ENCODE data around the gene HELZ. TPM values are rescaled to one million over a fixed set of nuclear protein-coding genes. Genes with fewer than 3 reads are reported as not detected.
A peak's percentile ranks its signal among the peaks of the same experiment; 100 is the strongest.
"Not testable (repeated sequence)": the region's sequence is repeated elsewhere in the genome, so short reads cannot be mapped to it uniquely, and the experiment has no call there.

Gene HELZ
- total RNA-seq, 1 donor from 2014 or later = 19.9 TPM

- ATAC-seq = no peak
Observed at GRCh38 chr17:67262435-67263117, 17.6 kb upstream of the HELZ start.

DNA sequence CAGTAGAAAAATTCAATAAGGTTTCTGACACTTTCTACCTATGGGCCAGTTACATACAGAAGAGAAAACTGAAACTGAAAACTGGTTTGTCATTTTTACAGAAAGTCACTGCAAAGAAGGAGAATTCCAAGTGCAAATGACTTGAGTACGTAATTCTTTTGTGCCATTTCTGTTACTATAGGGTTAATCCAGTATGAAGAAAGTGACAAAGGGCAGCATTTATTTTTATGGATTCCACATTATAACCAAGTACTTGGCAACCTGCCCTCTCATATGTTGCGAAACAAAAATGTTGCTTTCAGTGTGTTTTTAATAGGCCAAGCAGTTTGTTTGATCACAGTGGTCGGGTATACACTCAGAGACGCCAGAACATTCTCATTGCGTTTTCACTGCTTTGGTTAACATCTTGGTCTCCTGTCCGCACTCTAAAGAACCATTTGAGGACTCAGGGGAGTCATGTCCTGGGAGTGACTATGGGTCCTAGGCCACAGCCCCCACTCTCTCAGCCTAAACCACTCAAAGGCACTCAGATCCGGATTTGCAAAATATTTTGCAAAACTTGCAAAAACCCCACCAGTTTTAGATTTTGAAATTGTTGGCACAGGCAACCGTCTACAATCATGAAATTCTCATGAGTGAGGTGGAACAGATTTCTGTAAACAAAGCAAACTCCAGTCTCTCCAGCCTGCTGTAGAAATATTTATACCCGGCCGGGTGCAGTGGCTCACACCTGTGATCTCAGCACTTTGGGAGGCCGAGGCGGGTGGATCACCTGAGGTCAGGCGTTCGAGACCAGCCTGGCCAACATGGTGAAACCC is 15.4 kb upstream of the HELZ start:
- no peak for ATAC-seq

DNA sequence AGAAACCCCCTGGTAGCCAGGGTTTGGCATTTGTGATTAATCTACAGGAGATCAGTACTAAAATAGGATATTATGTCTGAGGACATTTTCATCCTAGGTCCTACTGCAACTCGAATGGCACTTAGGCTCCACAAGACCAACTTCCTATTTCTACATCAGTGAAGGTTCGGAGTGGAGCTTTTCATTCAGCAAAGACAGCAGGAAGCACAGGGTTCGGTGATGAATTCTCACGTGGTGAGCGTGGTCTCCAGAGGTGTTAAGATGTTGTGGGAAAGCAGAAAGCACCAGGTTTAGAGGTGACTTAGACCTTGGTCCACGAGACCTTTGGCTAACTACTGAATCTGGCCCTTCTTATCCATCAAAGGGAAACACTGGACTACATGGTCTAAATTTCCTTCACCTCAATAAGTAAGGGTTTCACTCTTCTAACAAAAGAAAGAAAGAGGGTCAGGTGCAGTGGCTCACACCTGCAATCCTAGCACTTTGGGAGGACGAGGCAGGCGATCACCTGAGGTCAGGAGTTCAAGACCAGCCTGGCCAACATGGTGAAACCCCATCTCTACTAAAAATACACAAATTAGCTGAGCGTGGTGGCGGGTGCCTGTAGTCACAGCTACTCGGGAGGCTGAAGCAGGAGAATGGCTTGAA is 13.9 kb upstream of the HELZ start:
- no peak for ATAC-seq

DNA sequence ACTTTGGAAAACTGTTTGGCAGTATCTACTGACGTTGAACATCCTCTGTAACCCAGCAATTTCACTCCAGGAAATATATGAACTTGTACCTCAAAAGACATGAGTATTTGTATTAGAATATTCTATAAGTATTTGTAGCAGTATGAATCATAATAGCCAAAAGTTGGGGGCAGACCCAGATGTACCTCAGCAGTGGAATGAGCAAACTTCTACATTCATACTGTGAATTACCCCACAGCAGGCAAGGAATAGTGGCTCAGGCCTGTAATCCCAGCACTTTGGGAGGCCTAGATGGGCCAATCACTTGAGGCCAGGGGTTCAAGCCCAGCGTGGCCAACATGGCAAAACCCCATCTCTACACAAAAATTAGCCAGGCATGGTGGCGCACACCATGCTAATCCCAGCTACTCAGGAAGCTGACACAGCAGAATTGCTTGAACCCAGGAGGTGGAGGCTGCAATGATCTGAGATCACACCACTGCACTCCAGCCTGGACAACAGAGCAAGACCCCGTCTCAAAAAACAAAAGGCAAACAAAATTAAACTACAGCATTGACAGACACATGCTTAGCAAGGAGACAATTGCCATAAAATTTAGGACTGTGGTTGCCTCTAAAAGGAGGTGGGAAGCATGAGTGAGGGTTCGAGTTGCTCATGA is 11.2 kb upstream of the HELZ start:
- no peak for ATAC-seq

GRCh38 chr17:67253384-67253783 is 8.4 kb upstream of the HELZ start:
- no peak for ATAC-seq

GRCh38 chr17:67251586-67251985 is 6.6 kb upstream of the HELZ start:
- ATAC-seq = not testable (repeated sequence)

- ATAC-seq = no peak
Observed at GRCh38 chr17:67248291-67248690, 3.3 kb upstream of the HELZ start.

DNA sequence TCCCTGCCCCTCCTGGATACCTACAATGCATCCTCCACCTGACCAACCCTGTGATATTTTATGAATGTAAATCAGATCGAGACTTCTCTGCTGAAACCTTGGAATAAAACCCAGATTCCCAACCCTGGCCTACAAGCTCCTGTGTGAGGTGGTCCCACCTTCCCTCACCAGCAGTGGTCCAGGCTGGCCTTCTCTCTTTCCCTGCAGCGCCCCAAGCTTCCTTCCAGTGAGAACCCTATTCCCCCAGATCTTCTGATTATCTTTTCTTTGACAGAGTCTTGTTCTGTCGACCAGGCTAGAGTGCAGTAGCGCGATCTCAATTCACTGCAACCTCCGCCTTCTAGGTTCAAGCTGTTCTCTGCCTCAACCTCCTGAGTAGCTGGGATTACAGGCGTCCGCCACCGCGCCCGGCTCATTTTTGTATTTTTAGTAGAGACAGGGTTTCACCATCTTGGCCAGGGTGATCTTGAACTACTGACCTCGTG is 2.5 kb upstream of the HELZ start:
- no peak for ATAC-seq

DNA sequence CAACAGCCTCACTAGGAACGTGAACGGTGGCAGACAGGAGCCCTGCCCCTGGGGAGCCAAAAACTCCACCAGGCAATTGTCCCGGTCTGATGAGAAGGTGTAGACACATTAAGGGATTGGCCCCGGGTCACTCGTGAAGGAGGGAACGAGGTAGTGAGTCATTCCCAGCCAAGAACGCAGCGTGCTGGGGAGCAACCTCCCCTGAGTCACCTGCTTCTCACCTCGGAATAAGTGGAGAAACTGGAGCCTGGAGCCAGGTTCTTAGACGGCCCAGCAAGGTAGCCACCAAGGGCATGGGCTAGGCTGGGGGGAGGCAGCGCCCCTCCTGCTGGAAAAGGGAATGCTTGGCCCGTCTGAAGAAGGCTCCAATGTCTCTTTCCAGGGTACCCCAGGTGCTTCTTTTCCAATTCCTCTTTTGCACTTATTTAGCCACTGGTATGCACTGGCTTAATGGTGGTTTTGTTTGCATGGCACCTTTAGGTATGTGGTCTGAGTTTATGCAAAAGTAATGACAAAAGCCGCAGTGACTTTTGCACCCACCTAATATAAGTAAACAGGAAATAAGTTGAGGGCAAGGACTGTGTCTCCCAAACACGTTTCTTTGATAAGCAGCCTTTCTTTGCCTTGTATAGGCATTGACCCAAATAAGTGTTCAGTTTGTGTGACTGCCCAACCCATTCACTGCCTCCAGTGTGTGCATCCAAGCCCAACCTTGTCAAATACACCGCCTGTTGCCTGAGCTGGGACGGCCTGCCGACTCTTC is 1.8 kb upstream of the HELZ start:
- peak; percentile 95 for ATAC-seq

DNA sequence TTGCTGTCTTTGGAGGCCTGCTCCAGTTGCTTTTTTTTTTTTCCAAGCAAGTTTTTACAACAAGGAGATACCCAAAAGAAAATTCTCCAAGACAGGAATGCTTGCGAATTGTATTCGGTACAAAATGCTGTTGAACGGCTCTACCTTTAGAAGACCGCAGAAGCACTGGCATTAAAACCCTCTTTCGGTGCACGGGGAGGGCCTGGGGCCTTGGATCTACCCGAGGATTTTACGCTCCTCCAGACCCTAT is 1.3 kb upstream of the HELZ start:
- ATAC-seq = no peak

DNA sequence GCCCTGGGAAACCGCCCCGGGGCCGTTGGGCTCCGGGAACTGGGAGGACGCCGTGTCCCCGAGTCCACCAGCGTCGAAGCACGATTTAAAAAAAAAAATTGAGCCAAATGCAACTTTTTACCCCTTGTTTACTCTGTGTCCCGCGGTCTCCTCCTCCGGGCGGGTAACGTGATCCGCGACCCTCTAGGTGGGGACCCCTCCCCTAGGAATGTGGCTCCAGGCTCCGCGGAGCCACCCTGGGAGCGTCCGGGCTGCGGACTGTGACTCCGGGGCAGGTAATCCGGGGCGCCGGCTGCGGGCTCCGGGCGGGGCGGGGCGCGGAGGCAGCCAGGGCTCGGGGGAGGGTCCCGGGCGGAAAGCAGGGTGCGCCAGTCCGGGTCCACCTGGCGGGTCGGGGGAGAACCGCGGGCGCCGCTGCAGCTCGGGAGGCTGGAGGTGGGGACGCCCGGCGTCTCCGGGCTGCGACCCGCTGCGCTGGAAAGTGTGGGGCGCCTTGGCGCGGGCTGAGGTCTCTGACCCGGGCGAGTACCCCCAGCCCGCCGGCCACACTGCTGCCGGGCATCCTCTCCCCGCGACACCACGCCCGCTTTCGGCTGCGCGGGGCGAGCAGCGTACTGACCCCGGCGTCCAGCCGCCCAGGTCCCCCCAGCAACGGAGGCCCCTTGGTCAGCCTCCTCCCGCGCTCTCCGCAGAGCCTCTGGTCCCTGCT is 852 bp upstream of the HELZ start:
- ATAC-seq = peak; percentile 42

- no peak for ATAC-seq
Observed at GRCh38 chr17:67244431-67245072, 444 bp downstream of the HELZ start.

- ATAC-seq = no peak
Observed at GRCh38 chr17:67243284-67243683, 1.7 kb downstream of the HELZ start.

DNA sequence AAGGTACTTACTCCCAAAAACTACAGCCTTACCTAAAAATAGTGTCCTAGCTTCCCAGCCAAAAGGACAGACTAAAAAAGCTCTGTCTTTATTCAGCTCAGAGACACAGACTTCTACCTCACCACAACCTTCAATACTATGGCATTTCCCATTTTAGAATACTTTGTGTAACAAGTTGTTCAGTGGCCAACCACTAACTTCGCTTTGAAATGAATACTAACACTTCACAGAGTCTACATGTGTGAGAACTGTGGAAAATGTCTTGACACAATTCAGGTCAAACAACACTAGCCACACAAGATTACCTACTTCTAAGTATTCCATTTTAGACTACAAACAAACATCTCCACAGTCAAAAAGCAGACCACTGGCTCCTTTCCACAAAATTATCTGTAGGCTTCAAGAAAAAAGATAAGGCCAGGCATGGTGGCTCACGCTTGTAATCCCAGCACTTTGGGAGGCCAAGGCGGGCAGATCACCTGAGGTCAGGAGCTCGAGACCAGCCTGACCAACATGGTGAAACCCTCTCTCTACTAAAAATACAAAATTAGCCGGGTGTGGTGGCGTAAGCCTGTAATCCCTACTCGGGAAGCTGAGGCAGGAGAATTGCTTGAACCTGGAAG is 3.2 kb downstream of the HELZ start:
- ATAC-seq = no peak

DNA sequence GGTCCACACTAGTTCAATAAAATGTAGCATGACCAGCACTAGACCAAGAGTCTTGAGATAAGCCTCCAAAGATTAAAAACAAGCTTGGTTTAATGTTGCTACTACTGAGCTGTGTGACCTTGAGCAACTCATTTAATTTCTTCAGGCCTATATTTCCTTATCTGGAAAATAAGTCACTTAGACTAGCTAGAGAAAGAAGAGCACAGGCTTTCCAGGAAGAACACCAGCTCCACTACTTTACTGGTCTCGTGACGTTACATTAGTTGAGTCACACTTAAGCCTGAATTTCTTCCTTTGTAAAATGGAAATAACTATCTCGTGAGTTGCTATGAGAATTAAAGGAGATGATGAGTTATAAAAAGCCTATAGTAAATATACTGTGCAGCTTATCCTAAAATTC is 5.4 kb downstream of the HELZ start:
- peak; percentile 83 for ATAC-seq

DNA sequence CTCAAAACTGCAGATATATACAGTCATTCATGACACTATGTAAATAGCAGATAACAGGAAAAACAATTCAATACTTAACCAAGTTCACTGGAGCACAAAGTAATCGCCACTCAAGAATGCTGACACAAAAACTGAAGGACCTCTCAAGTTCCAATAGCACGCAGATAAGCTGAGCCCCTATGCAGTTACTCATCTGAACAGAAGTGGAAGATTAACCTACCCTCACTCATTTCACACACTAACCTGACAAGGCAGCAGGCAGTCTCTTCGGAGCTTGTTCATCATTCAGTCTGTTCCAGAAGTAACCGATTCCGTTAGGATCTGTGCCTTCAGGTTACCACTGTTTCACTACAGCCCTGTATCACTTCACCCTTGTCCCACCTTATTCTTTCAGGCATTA is 6.0 kb downstream of the HELZ start:
- no peak for ATAC-seq

GRCh38 chr17:67232441-67232840 is 12.6 kb downstream of the HELZ start:
- no peak for ATAC-seq

DNA sequence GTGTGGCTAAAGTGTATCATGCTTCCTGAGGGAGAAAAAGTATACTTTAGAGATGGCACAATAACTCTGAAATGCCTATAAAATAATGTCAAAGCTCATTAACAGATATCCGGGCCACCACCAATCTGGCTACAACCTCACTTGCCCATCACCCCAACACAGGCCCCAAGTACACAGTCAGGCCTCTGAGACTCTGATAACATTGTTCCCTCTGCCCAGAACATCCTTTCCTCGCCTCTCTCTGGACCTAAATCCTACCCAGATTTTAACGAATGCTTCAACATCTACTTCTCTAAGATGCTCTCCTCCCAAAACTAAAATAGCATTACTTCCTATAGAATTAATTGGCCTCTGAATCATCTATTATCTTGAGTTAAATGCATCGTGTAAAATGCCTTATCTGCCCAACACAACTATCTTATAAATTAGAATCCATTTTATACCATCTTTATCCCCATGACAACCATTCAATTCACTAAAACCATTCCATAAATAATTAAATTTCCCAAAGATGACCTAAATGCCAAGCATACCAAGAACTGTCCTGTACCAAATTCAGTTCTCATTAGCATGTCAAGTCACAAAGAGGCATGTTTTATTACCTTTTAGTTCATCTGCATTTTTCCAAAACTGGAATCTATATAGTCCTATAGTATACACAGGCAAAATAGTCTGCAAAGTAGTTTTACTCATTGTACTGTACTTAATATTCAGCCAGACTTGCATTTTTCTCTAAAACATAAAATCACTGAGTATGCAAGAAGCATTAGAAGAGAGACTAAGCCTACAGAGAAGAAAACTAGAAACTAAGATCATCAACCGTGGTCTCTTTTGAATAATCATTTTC is 15.7 kb downstream of the HELZ start:
- ATAC-seq = no peak

- no peak for ATAC-seq
Observed at GRCh38 chr17:67227488-67227887, 17.5 kb downstream of the HELZ start.

DNA sequence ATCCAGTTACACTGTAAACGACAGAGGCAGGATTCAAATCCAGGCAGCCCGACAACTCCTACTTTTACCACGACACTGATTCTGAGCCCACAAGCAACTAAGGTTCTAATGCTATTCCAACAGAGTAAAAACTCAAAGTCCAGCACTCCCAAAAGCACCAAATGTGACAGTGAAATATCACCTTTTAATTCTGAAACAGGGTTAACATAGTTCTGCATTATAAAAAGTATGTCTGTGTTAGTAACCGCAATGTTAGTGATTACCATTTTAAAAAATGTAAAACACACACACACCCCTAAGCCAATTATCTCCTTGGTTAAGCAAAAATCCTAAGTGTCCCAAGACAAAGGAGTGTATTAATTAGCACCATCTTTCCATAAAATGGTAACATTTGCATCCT is 19.7 kb downstream of the HELZ start:
- no peak for ATAC-seq

All from esophagus mucosa (tissue), 1 donor.